Measurements from ENCODE around the gene FETUB. TPM values are rescaled to one million over a fixed set of nuclear protein-coding genes. Genes with fewer than 3 reads are reported as not detected.

The FETUB gene
- total and polyA plus RNA-seq, 2 donors = 0.09 to 1.8 TPM

DNA sequence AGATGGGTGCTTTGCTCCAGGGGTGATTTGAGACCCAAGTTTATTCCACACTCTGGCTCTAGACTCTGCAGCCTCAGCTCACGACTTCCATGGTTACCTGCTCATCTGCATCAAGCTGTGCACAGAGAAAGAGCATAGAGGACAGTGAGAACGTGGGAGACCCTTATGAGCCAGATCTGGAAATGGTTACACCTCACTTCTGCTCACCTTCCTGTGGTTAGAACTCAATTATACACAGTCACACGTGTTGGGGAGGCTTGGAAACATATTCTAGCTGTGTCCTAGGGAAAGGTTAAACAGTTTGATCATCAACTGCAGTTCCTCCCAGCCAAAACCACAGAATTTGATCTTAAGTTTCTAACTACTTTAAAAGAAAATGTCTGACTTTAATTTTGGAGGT lies 1.8 kb downstream of the FETUB start:
- H3K4me3 ChIP-seq (ENCODE audit: low read length in 2 of 2) = no peak overlapping the region
- 28% methylated on average over 3 of the region's 3 CpGs for WGBS
- peaks cover 0 to 3% of the 10 kb centered on the region in 2 donors for H3K27me3 ChIP-seq (ENCODE audit: control insufficient read depth in 2 of 2, insufficient read depth in 1 of 2, low read length in 1 of 2)
- no peaks in the 10 kb centered on the region for H3K4me1 ChIP-seq (ENCODE audit: control insufficient read depth in 2 of 2, insufficient read depth in 2 of 2, low read length in 2 of 2)
- DNase-seq (ENCODE audit: low read depth in 6 of 9, low spot score in 9 of 9) = no peak
- H3K27ac ChIP-seq (ENCODE audit: low read depth in 1 of 2, low read length in 1 of 2) = no peak overlapping the region
- H3K9me3 ChIP-seq (ENCODE audit: control insufficient read depth in 2 of 2, insufficient read depth in 1 of 2, low read length in 1 of 2) = no peaks in the 10 kb centered on the region
- no peaks in the 10 kb centered on the region for H3K36me3 ChIP-seq (ENCODE audit: control insufficient read depth in 2 of 2, insufficient read depth in 2 of 2, low read length in 1 of 2)

GRCh38 chr3:186643493-186643892 lies 3.3 kb downstream of the FETUB start:
- H3K4me1 ChIP-seq (ENCODE audit: control insufficient read depth in 2 of 2, insufficient read depth in 2 of 2, low read length in 2 of 2) = no peaks in the 10 kb centered on the region

GRCh38 chr3:186644683-186645082 lies 4.5 kb downstream of the FETUB start:
- 91% methylated on average over 3 of the region's 3 CpGs for WGBS
- H3K27ac ChIP-seq (ENCODE audit: low read depth in 1 of 2, low read length in 1 of 2) = no peak overlapping the region

More at GRCh38 chr3:186643493-186643892, 3.3 kb downstream of the FETUB start:
- no peak overlapping the region for H3K4me3 ChIP-seq (ENCODE audit: low read length in 2 of 2)
- WGBS = 91% methylated on average over 1 of the region's 1 CpG
- H3K27ac ChIP-seq (ENCODE audit: low read depth in 1 of 2, low read length in 1 of 2) = no peak overlapping the region
- H3K36me3 ChIP-seq (ENCODE audit: control insufficient read depth in 2 of 2, insufficient read depth in 2 of 2, low read length in 1 of 2) = no peaks in the 10 kb centered on the region
- DNase-seq (ENCODE audit: low read depth in 6 of 9, low spot score in 9 of 9) = no peak
- no peaks in the 10 kb centered on the region for H3K27me3 ChIP-seq (ENCODE audit: control insufficient read depth in 2 of 2, insufficient read depth in 1 of 2, low read length in 1 of 2)
- H3K9me3 ChIP-seq (ENCODE audit: control insufficient read depth in 2 of 2, insufficient read depth in 1 of 2, low read length in 1 of 2) = no peaks in the 10 kb centered on the region

GRCh38 chr3:186646106-186646505 lies 5.9 kb downstream of the FETUB start:
- WGBS = 97% methylated on average over 4 of the region's 4 CpGs
- Histone ChIP-seq H3K4me3 (ENCODE audit: low read length in 2 of 2) (no peak overlapping the region), H3K4me1 (ENCODE audit: control insufficient read depth in 2 of 2, insufficient read depth in 2 of 2, low read length in 2 of 2) (no peaks in the 10 kb centered on the region), H3K27ac (ENCODE audit: low read depth in 1 of 2, low read length in 1 of 2) (no peak overlapping the region), H3K27me3 (ENCODE audit: control insufficient read depth in 2 of 2, insufficient read depth in 1 of 2, low read length in 1 of 2) (no peaks in the 10 kb centered on the region), H3K9me3 (ENCODE audit: control insufficient read depth in 2 of 2, insufficient read depth in 1 of 2, low read length in 1 of 2) (no peaks in the 10 kb centered on the region), H3K36me3 (ENCODE audit: control insufficient read depth in 2 of 2, insufficient read depth in 2 of 2, low read length in 1 of 2) (no peaks in the 10 kb centered on the region)
- no peak for DNase-seq (ENCODE audit: low read depth in 6 of 9, low spot score in 9 of 9)

More at GRCh38 chr3:186644683-186645082, 4.5 kb downstream of the FETUB start:
- no peaks in the 10 kb centered on the region for H3K36me3 ChIP-seq (ENCODE audit: control insufficient read depth in 2 of 2, insufficient read depth in 2 of 2, low read length in 1 of 2)
- no peak overlapping the region for H3K4me3 ChIP-seq (ENCODE audit: low read length in 2 of 2)
- no peaks in the 10 kb centered on the region for H3K4me1 ChIP-seq (ENCODE audit: control insufficient read depth in 2 of 2, insufficient read depth in 2 of 2, low read length in 2 of 2)
- H3K27me3 ChIP-seq (ENCODE audit: control insufficient read depth in 2 of 2, insufficient read depth in 1 of 2, low read length in 1 of 2) = no peaks in the 10 kb centered on the region
- DNase-seq (ENCODE audit: low read depth in 6 of 9, low spot score in 9 of 9) = no peak
- no peaks in the 10 kb centered on the region for H3K9me3 ChIP-seq (ENCODE audit: control insufficient read depth in 2 of 2, insufficient read depth in 1 of 2, low read length in 1 of 2)

GRCh38 chr3:186646841-186647240 lies 6.6 kb downstream of the FETUB start:
- 97% methylated on average over 1 of the region's 1 CpG for WGBS
- Histone ChIP-seq H3K27ac (ENCODE audit: low read depth in 1 of 2, low read length in 1 of 2) (no peak overlapping the region), H3K4me3 (ENCODE audit: low read length in 2 of 2) (no peak overlapping the region), H3K9me3 (ENCODE audit: control insufficient read depth in 2 of 2, insufficient read depth in 1 of 2, low read length in 1 of 2) (no peaks in the 10 kb centered on the region), H3K4me1 (ENCODE audit: control insufficient read depth in 2 of 2, insufficient read depth in 2 of 2, low read length in 2 of 2) (no peaks in the 10 kb centered on the region), H3K27me3 (ENCODE audit: control insufficient read depth in 2 of 2, insufficient read depth in 1 of 2, low read length in 1 of 2) (no peaks in the 10 kb centered on the region), H3K36me3 (ENCODE audit: control insufficient read depth in 2 of 2, insufficient read depth in 2 of 2, low read length in 1 of 2) (no peaks in the 10 kb centered on the region)
- DNase-seq (ENCODE audit: low read depth in 6 of 9, low spot score in 9 of 9) = no peak

- 98% methylated on average over 1 of the region's 1 CpG for WGBS
Observed at GRCh38 chr3:186648851-186649250, 8.7 kb downstream of the FETUB start.

GRCh38 chr3:186651678-186652215 lies 11.5 kb downstream of the FETUB start:
- no peaks in the 10 kb centered on the region for H3K27me3 ChIP-seq (ENCODE audit: control insufficient read depth in 2 of 2, insufficient read depth in 1 of 2, low read length in 1 of 2)
- 95% methylated on average over 3 of the region's 3 CpGs for WGBS
- H3K27ac ChIP-seq (ENCODE audit: low read depth in 1 of 2, low read length in 1 of 2) = no peak overlapping the region
- no peak for DNase-seq (ENCODE audit: low read depth in 6 of 9, low spot score in 9 of 9)
- no peaks in the 10 kb centered on the region for H3K9me3 ChIP-seq (ENCODE audit: control insufficient read depth in 2 of 2, insufficient read depth in 1 of 2, low read length in 1 of 2)
- H3K4me1 ChIP-seq (ENCODE audit: control insufficient read depth in 2 of 2, insufficient read depth in 2 of 2, low read length in 2 of 2) = no peaks in the 10 kb centered on the region
- no peaks in the 10 kb centered on the region for H3K36me3 ChIP-seq (ENCODE audit: control insufficient read depth in 2 of 2, insufficient read depth in 2 of 2, low read length in 1 of 2)
- H3K4me3 ChIP-seq (ENCODE audit: low read length in 2 of 2) = no peak overlapping the region

More at GRCh38 chr3:186648851-186649250, 8.7 kb downstream of the FETUB start:
- no peak overlapping the region for H3K27ac ChIP-seq (ENCODE audit: low read depth in 1 of 2, low read length in 1 of 2)
- no peaks in the 10 kb centered on the region for H3K27me3 ChIP-seq (ENCODE audit: control insufficient read depth in 2 of 2, insufficient read depth in 1 of 2, low read length in 1 of 2)
- H3K9me3 ChIP-seq (ENCODE audit: control insufficient read depth in 2 of 2, insufficient read depth in 1 of 2, low read length in 1 of 2) = no peaks in the 10 kb centered on the region
- no peak overlapping the region for H3K4me3 ChIP-seq (ENCODE audit: low read length in 2 of 2)
- H3K36me3 ChIP-seq (ENCODE audit: control insufficient read depth in 2 of 2, insufficient read depth in 2 of 2, low read length in 1 of 2) = no peaks in the 10 kb centered on the region
- H3K4me1 ChIP-seq (ENCODE audit: control insufficient read depth in 2 of 2, insufficient read depth in 2 of 2, low read length in 2 of 2) = no peaks in the 10 kb centered on the region
- no peak for DNase-seq (ENCODE audit: low read depth in 6 of 9, low spot score in 9 of 9)

DNA sequence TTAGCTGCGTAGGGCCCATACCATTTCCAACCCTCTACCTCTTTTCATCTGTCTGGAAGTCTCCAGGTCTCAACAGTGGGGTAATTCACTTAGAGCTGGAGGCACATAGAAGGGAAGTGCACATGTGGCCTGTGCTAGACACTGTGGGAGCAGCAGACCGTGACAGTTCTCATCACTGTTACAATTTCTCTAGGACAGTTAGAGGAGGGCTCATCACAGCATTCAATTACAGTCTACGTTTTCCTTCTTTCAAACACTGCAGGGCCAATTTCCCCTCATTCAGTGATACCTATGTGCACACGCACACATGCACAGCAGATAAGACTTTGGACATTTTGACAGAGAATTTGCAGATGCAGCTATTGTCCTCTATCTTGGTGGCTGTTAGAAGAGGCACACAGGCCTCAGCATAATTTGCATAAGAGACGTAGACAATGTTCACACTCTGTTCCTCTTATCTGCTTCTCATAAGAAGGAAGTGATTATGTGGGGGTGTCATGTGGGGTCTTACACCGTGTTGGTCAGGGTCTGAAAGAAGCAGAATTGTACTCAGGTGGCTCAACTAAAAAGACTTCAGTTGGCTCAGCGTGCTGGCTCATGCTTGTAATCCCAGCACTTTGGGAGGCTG lies 13.0 kb downstream of the FETUB start:
- no peak for DNase-seq (ENCODE audit: low read depth in 6 of 9, low spot score in 9 of 9)
- 82% methylated on average over 7 of the region's 7 CpGs for whole genome bisulfite sequencing
- H3K27me3 ChIP-seq (ENCODE audit: control insufficient read depth in 2 of 2, insufficient read depth in 1 of 2, low read length in 1 of 2) = no peaks in the 10 kb centered on the region
- no peak overlapping the region for H3K27ac ChIP-seq (ENCODE audit: low read depth in 1 of 2, low read length in 1 of 2)
- H3K36me3 ChIP-seq (ENCODE audit: control insufficient read depth in 2 of 2, insufficient read depth in 2 of 2, low read length in 1 of 2) = no peaks in the 10 kb centered on the region
- H3K9me3 ChIP-seq (ENCODE audit: control insufficient read depth in 2 of 2, insufficient read depth in 1 of 2, low read length in 1 of 2) = no peaks in the 10 kb centered on the region
- no peak overlapping the region for H3K4me3 ChIP-seq (ENCODE audit: low read length in 2 of 2)
- H3K4me1 ChIP-seq (ENCODE audit: control insufficient read depth in 2 of 2, insufficient read depth in 2 of 2, low read length in 2 of 2) = no peaks in the 10 kb centered on the region

DNA sequence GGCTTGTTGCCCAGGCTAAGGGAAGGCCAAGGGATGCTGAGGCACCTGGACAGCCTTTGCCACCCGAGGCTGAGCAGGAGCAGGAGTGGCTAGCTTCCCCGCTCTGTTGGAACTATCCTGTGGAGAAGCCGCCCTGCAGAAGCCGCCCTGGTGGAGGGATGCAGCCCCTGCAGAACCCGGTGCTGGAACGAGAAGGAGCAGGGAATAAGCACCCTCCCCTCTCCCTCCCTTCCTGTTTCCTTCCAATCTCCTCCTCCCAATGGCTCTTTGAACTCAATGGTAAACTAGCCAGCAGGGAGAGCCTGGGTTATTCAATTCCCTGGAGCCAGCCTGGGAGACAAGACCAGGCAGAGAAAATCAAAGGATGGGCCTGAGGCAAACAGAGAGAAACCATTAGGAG lies 13.8 kb downstream of the FETUB start:
- no peak overlapping the region for H3K27ac ChIP-seq (ENCODE audit: low read depth in 1 of 2, low read length in 1 of 2)
- no peak for DNase-seq (ENCODE audit: low read depth in 6 of 9, low spot score in 9 of 9)
- no peak overlapping the region for H3K4me3 ChIP-seq (ENCODE audit: low read length in 2 of 2)
- H3K9me3 ChIP-seq (ENCODE audit: control insufficient read depth in 2 of 2, insufficient read depth in 1 of 2, low read length in 1 of 2) = no peaks in the 10 kb centered on the region
- H3K27me3 ChIP-seq (ENCODE audit: control insufficient read depth in 2 of 2, insufficient read depth in 1 of 2, low read length in 1 of 2) = no peaks in the 10 kb centered on the region
- H3K4me1 ChIP-seq (ENCODE audit: control insufficient read depth in 2 of 2, insufficient read depth in 2 of 2, low read length in 2 of 2) = no peaks in the 10 kb centered on the region
- H3K36me3 ChIP-seq (ENCODE audit: control insufficient read depth in 2 of 2, insufficient read depth in 2 of 2, low read length in 1 of 2) = no peaks in the 10 kb centered on the region
- WGBS = 70% methylated on average over 6 of the region's 6 CpGs
